ENCODE results near the gene CTDSPL.

DNA sequence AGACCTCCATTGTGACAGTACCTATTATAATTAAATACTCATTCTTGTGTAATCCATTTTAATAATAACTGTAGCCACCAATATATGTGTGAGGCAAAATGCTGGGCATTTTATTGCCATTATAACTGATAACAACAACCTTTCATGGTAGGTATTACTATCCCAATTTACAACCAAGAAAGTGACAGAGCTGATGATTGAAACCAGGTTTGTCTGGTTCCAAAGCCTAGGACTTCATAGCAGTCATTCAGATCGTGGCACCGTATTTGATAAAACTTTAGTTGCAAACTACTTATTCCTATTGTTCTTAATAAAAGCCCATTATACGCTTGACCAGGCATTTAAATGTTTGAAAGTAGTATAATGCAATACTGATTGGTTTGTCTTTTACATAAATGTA, 102.5 kb downstream of the CTDSPL start:
- TF ChIP-seq SRF (IDR thresholded peaks at IDR 0.05; ENCODE audit: low read depth, low read length) (no peak), TBP (IDR thresholded peaks at IDR 0.05; ENCODE audit: low read depth, low read length) (no peak), JUND (IDR thresholded peaks at IDR 0.05; ENCODE audit: low read length) (no peak), POLR2AphosphoS5 (IDR thresholded peaks at IDR 0.05; ENCODE audit: low read depth, low read length) (no peak)
- TF ChIP-seq, protein P1, sequence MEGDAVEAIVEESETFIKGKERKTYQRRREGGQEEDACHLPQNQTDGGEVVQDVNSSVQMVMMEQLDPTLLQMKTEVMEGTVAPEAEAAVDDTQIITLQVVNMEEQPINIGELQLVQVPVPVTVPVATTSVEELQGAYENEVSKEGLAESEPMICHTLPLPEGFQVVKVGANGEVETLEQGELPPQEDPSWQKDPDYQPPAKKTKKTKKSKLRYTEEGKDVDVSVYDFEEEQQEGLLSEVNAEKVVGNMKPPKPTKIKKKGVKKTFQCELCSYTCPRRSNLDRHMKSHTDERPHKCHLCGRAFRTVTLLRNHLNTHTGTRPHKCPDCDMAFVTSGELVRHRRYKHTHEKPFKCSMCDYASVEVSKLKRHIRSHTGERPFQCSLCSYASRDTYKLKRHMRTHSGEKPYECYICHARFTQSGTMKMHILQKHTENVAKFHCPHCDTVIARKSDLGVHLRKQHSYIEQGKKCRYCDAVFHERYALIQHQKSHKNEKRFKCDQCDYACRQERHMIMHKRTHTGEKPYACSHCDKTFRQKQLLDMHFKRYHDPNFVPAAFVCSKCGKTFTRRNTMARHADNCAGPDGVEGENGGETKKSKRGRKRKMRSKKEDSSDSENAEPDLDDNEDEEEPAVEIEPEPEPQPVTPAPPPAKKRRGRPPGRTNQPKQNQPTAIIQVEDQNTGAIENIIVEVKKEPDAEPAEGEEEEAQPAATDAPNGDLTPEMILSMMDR (IDR thresholded peaks at IDR 0.05; ENCODE audit: control extremely low read depth in 1 of 3, insufficient read depth in 1 of 3, low read depth in 1 of 3, low read length in 3 of 3): no peak
